Thoracic aorta (tissue), 2 donors: ENCODE measurements around the gene MGAT1. TPM values are rescaled to one million over a fixed set of nuclear protein-coding genes. Genes with fewer than 3 reads are reported as not detected.
A peak's percentile ranks its signal among the peaks of the same experiment; 100 is the strongest.

Experiments
- ATAC-seq: fragments of 150-250 bp; one replicate; pipeline ENCODE4 v1.8.0; 2017; ENCODE audit warnings: low read depth; ENCODE audit not compliant: insufficient number of reproducible peaks, low FRiP score
- DNase-seq: peaks from one replicate; pipeline ENCODE4 v3.0.0-alpha.2; 2020; ENCODE audit warnings: low spot score
- H3K27ac ChIP-seq, 2 donors: fragments of 200-600 bp; sonication (generic); 1 replicate in 1 of 2; 2 replicates in 1 of 2; pipeline ENCODE4 v1.5.1; 2016; ENCODE audit warnings: mild to moderate bottlenecking in 2 of 2, moderate library complexity in 2 of 2
- H3K27me3 ChIP-seq: fragments of 200-600 bp; sonication (generic); replicated peaks from 2 replicates; pipeline ENCODE4 v1.6.0; 2016; ENCODE audit warnings: mild to moderate bottlenecking; ENCODE audit not compliant: insufficient read depth
- H3K36me3 ChIP-seq: fragments of 200-600 bp; sonication (generic); one replicate; pipeline ENCODE4 v1.5.1; 2016
- H3K4me1 ChIP-seq, 2 donors: fragments of 200-600 bp; sonication (generic); 1 replicate in 1 of 2; 2 replicates in 1 of 2; pipeline versions ENCODE4 v1.5.1 to v1.6.0; 2016; ENCODE audit warnings: low read depth in 2 of 2, mild to moderate bottlenecking in 1 of 2; ENCODE audit not compliant: control insufficient read depth in 1 of 2
- H3K4me3 ChIP-seq: fragments of 200-600 bp; sonication (generic); 2 replicates; pipeline ENCODE4 v1.5.1; 2016; ENCODE audit warnings: mild to moderate bottlenecking
- H3K9me3 ChIP-seq: fragments of 200-600 bp; sonication (generic); 2 replicates; pipeline ENCODE4 v1.5.1; 2016
- CTCF ChIP-seq: fragments of 200-600 bp; sonication (generic); IDR thresholded peaks from one replicate; pipeline ENCODE4 v1.5.1; 2019; ENCODE audit warnings: antibody characterized with exemption
- total RNA-seq, 2 donors: library from RNA; depleted of rRNA; stranded (reverse); fragments of >200 nt; gene quantifications; one replicate each; pipeline versions ENCODE4 v1.1.0 to v1.2.3, GENCODE V29; 2016

The MGAT1 gene
- total RNA-seq, 2 donors from 2014 or later = 226 to 244 TPM

GRCh38 chr5:180803181-180804128 lies 849 bp upstream of the MGAT1 start:
- H3K9me3 ChIP-seq = no peaks in the 10 kb centered on the region
- no peak for TF ChIP-seq CTCF
- H3K36me3 ChIP-seq = no peaks in the 10 kb centered on the region
- H3K27me3 ChIP-seq = no peaks in the 10 kb centered on the region
- DNase-seq (no peak), ATAC-seq (no peak)
- peaks cover 69 to 90% of the 10 kb centered on the region in 2 donors for H3K4me1 ChIP-seq
- H3K4me3 ChIP-seq = peak overlapping the region; percentile 99
- peak overlapping the region; percentile 92 to 97 for H3K27ac ChIP-seq

GRCh38 chr5:180801596-180802324 lies 846 bp downstream of the MGAT1 start:
- TF ChIP-seq CTCF = no peak
- H3K9me3 ChIP-seq = no peaks in the 10 kb centered on the region
- H3K4me3 ChIP-seq = peak overlapping the region; percentile 99
- H3K36me3 ChIP-seq = no peaks in the 10 kb centered on the region
- no peaks in the 10 kb centered on the region for H3K27me3 ChIP-seq
- ATAC-seq = peak; percentile 3
- H3K27ac ChIP-seq = peak overlapping the region; percentile 92 to 97
- DNase-seq = no peak
- peaks cover 67 to 90% of the 10 kb centered on the region in 2 donors for H3K4me1 ChIP-seq

GRCh38 chr5:180799902-180800801 lies 2.5 kb downstream of the MGAT1 start:
- no peak for TF ChIP-seq CTCF
- Histone ChIP-seq H3K9me3 (no peaks in the 10 kb centered on the region), H3K27ac (peak overlapping the region in 1 of 2 donors; percentile 25), H3K4me3 (peak overlapping the region; percentile 99), H3K27me3 (no peaks in the 10 kb centered on the region), H3K4me1 (peaks cover 65 to 88% of the 10 kb centered on the region in 2 donors), H3K36me3 (no peaks in the 10 kb centered on the region)
- DNase-seq (no peak), ATAC-seq (no peak)

- H3K36me3 ChIP-seq = peaks cover 6% of the 10 kb centered on the region
- peak overlapping the region; percentile 99 for H3K4me3 ChIP-seq
- no peak for TF ChIP-seq CTCF
- DNase-seq (no peak), ATAC-seq (no peak)
- no peaks in the 10 kb centered on the region for H3K27me3 ChIP-seq
- H3K27ac ChIP-seq = peak overlapping the region in 1 of 2 donors; percentile 14
- H3K9me3 ChIP-seq = no peaks in the 10 kb centered on the region
- H3K4me1 ChIP-seq = peaks cover 65 to 78% of the 10 kb centered on the region in 2 donors
Measured at GRCh38 chr5:180799194-180799593, 3.4 kb downstream of the MGAT1 start.
